Hematopoietic multipotent progenitor cell treated with erythropoietin and hydrocortisone succinate and interleukin-3 and kit ligand, for 4 days (in vitro differentiated cells): ENCODE measurements around the gene ATP5PO.
"Not testable (repeated sequence)": the region's sequence is repeated elsewhere in the genome, so short reads cannot be mapped to it uniquely, and the experiment has no call there.

ENCODE experiments used
- DNase-seq: peaks from one replicate; pipeline ENCODE4 v3.0.0-alpha.2; 2015

Gene ATP5PO

GRCh38 chr21:33865996-33866575 lies 49.5 kb downstream of the ATP5PO start:
- DNase-seq: no peak

DNA sequence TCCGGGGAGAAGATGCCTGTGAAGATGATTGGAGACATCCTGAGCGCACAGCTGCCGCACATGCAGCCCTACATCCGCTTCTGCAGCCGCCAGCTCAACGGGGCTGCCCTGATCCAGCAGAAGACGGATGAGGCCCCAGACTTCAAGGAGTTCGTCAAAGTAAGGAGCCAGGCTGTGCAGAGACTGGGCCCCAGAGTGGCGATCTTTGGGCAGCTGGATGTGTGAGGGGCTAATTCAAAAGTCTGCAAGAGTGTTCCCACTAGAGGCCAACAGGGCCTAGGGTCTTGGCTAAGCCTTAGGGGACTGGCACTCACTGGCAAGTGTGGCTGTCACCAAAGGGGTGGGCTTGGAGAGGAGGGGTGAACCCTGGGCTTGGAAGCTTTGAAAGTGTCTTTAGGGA lies 50.4 kb downstream of the ATP5PO start:
- no peak for DNase-seq

DNA sequence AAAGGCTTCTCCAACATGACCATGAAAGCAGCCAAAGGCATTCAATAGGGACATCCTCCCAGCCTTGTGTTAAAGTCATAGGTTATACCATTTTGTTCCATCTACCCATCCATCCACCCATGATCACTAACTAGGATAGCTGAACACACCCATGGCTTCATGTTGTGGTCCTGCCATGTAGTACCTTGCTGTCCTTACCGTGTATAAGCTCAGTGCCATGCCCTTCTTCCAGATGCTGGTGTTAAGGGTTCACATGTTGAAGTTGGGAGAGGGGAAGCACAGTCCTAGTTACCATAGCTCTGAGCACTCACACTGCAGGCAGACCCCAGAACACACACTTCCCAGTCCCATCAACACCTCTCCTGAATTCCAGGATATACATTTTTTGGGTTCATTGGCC lies 51.5 kb downstream of the ATP5PO start:
- no peak for DNase-seq

DNA sequence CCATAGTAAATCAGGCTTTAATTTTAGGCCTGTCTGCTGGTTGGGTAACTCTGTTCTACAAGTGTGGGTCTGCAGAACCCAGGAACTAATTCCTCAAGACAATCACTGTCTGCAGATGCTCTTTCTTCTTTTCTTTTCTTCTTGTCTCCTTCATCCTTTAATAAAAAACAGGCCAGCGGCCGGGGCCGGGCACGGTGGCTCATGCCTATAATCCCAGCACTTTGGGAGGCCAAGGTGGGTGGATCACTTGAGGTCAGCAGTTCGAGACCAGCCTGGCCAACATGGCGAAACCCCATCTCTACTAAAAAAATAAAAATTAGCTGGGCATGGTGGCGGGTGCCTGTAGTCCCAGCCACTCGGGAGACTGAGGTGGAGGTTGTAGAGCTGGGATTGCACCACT lies 52.4 kb downstream of the ATP5PO start:
- not testable (repeated sequence) for DNase-seq

DNA sequence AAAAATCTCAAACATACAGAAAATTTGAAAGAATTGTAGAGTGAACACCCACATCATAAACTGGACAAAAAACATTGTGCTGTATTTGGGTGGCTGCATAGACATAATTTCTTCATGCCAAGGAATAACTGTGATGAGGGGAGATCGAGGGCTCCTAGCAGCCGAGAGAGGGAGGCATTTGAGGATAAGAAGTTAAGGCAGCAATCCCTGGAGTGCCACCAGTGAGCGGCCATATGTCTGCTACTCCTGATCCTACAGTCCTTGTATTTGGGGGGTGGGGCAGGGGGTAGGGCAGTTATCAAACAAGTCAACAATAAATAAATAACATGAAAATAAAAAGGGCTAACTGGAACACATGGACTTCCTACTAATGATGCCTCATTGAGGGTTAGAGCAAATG lies 54.5 kb downstream of the ATP5PO start:
- DNase-seq: no peak

- DNase-seq: no peak
Observed at GRCh38 chr21:33860332-33860879, 55.2 kb downstream of the ATP5PO start.

DNA sequence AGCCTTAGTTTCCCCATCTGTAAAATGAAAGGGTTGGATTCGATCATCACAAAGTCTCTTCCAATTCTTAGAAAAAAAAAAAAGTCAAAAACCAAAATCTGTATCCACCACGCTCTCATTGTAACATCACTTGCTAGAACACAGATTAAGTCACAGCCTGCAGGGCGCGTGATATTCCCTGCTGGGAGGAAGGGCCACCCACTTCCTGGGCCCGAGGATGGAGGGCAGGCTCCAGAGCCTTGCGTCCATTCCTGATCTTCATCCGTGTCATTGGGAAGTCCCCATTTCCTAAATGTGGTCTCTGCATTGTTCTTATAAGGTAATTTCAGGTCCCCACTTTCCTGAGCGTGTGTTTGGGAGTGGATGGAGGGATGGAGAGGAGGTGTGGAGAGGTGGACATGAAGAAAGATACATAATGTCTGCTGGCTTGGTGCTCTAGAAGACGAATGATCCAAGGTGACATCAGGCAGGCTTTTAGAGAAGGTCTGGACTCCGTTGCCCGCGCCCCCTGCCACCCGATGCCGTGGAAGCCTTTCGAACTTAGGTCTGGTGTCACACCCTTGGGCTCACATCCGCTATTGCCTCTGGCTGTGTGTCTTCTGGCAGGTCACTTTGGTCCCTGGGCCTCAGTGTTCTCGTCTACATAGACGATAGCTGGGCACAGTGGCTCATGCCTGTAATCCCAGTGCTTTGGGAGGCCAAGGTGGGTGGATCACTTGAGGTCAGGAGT lies 56.1 kb downstream of the ATP5PO start:
- DNase-seq: no peak

DNA sequence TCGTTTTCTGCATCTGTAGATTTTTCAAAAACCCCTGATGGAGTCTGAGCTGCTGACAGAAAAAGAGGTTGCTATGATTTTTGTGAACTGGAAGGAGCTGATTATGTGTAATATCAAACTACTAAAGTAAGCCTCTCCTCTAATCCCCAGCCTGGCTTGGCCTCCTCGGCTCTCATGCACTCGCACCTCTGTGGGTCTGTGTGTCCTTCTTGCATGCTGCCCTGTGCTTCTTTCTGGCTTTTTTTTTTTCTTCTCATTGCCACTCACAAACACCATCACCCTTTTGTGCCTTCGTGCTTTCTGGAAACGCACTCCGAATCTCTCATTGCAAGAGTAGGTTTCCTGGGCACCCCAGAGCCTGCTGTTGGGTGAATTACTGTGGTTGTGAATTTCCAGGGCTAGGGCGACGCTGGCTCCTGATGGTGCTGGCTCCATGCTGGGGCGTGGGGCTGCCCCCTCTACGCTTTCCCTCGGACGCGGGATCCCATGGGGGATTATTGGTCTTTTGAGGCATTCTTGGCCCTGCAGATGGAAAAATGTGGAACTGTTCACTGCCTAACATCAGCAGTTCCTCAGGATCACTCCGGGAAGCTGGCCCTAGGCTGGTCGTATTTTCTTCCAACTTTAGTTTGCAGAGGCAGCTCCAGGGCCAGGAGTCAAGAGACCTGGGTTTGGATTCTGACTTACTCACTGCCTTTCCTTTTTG lies 56.8 kb downstream of the ATP5PO start:
- no peak for DNase-seq

DNA sequence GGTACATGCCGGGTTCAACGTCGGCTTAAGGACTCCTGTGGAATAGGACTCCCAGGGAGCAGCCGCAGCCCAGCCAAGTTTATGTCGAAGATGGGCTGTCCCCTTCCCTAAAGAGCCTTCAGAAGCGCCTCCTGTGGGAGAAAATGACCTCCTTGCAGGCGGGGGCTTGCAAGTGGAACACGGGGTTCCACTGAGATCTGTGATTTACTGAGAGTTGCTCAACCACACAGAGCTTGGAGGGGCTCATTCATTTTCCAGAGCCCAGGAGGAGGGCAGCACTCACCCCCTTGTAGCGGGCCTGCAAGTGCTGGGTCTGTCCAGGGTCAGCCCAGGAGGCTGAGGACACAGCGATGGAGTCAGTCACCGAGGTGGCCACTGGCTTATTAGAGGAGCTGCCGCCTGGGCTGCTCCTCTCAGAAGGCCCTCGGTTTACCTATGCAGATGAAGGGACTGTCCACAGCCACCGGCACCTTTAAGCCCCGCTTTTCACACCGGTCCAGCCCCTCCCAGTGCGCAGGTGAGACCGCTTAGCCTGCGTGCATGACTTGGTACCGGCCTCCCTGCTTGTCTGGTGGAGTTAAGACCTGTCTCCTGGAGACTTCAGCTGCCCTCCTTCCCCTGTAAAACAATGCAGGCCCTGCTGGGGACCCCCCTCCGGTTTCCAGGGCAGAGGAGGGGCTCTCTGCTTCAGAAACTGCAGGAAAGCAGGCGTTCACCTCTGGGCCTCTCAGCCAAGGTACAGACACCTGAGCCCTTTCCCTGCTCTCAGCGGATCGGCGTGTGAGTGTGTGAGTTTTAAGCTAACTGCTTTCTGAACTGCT lies 57.5 kb downstream of the ATP5PO start:
- no peak for DNase-seq

DNA sequence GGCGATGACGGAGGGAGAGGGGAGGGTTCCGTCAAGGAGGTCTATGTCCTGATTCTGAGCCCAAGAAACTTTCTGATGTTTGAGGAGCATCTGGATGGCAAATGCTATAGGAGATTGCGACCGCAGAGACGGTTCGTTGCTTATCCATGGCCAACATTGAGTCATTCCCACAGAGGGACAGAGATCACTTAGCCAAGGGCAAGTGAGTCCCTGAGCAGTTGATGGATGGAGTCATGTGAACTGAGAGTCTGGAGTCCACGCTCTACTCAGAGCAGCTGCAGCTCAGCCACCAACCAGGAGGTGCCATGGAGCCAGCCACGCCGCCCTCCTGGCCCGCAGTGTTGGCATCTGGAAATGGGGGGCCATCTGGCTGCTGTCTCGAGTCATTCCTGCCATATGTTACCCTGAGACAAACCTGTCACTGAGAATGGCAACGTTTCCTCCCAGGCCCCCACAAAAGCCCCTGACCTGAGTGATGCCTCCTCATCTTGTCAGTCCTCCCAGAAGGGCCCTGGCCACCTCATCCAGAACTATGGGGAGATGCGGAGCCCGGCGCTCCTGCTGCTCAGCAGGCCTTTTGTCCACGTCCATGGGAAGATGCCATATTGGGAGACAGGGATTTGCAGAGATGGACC lies 58.6 kb downstream of the ATP5PO start:
- no peak for DNase-seq

DNA sequence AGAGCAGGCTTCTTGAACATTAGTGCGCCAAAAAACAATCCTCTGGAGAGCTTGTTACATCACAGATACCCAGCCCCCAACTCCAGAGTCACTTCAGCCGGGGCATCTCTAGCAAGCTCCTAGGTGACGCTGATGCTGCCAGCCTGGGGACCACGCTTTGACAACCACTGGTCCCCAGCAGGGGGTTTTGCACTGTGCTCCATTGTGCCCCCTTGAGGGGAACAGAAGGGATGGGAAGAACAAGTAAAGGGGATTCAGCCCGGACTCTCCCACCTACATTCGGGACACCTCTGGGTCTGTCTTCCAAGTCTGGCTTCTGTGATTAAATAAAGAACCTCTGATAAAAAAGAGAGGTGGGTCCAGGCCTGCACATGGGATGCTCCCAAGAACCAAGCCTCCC lies 60.4 kb downstream of the ATP5PO start:
- DNase-seq: peak; percentile 22

GRCh38 chr21:33854604-33855003 lies 61.0 kb downstream of the ATP5PO start:
- DNase-seq: no peak
